Measurements from ENCODE around the gene MICAL1. TPM values are rescaled to one million over a fixed set of nuclear protein-coding genes. Genes with fewer than 3 reads are reported as not detected.
A peak's percentile ranks its signal among the peaks of the same experiment; 100 is the strongest.

Gene MICAL1
- total RNA-seq, 1 donor from 2014 or later: 19.5 TPM

GRCh38 chr6:109440331-109441068, 15.1 kb downstream of the MICAL1 start, which contains the start of the genes PPIL6 and SMPD2:
PPIL6 (minus strand) TSS chr6:109440628; CDS start chr6:109440590, 38 bp downstream.
SMPD2 (plus strand) TSS chr6:109440724; CDS start chr6:109441122, 398 bp downstream.
- peak; percentile 78 to 92 for DNase-seq (ENCODE audit: low read depth in 2 of 2)

- DNase-seq (ENCODE audit: low read depth in 2 of 2): no peak
Measured at GRCh38 chr6:109436041-109436440, 19.5 kb downstream of the MICAL1 start.

GRCh38 chr6:109434456-109434855, 21.1 kb downstream of the MICAL1 start:
- DNase-seq (ENCODE audit: low read depth in 2 of 2): no peak

DNA sequence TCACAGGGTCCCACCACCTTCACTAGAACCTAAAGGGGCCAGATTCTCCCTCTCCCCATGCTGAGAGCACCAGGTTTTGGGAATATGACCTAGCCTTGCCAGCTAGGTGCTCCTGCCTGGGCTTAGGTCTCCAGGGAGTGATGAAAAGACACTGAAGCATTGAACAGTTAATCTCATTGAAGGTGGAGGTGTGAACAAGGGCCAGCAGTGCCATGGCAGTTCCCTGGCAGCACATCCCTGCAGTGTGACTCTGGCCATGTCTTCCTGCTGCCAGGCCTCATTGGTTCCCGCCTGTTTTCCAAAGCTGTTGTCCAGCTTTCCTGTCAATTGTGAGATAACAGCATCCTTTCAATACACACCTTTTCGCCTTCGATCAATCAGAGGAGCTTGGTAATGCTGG, 26.1 kb downstream of the MICAL1 start:
- no peak for DNase-seq (ENCODE audit: low read depth in 2 of 2)

DNA sequence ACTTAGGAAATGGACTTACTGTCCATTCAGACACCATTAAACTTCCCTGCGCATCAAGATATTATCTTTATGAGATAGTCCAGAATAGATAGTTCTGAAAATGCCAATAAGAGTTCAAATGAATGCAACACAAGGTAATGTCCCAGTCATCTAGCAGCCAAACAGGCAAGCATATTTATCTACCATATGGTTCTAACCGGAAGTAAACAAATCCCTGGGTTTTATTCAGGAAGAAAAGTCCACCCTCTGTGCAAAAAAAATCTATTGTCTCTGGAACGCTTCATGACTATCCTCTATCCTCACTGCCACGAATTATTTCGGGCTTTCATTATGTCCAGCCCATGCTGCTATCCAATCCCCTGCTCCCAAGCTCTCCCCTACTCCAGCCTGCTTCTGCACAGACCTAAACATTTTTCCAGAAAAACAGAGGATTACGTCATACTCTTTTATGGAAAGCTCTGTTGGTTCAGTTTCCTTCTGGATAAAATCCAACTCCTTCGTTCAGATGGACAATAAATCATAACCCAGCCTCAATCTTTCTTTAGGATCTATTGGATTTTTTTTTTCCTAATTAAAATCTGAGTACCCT, 26.6 kb downstream of the MICAL1 start:
- DNase-seq (ENCODE audit: low read depth in 2 of 2): peak in 1 of 2 donors; percentile 65

- DNase-seq (ENCODE audit: low read depth in 2 of 2): no peak
Measured at GRCh38 chr6:109424946-109425345, 30.6 kb downstream of the MICAL1 start.

GRCh38 chr6:109421184-109421583, 34.4 kb downstream of the MICAL1 start:
- DNase-seq (ENCODE audit: low read depth in 2 of 2): no peak

DNA sequence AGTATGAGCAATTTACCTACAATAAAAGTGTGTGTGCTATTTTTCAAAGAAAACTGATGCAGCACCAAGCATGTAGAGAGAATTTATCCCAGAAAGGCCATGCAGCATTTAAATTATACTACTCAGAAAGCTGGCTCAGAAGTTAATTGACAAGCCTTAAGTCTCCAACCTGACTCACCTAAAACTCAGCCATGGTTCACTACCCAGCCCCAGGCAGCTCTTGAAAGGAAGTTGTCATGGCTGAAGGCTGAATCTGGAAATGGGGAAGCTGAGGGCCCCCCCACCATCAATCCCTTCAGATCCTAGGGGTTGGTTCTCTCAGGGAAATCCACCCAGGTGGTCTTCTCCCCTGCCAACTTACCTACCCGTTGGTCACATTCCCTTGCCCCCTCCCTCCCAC, 34.8 kb downstream of the MICAL1 start:
- DNase-seq (ENCODE audit: low read depth in 2 of 2): no peak

GRCh38 chr6:109417646-109418045, 37.9 kb downstream of the MICAL1 start:
- DNase-seq (ENCODE audit: low read depth in 2 of 2): no peak

GRCh38 chr6:109411034-109411433, 44.5 kb downstream of the MICAL1 start:
- no peak for DNase-seq (ENCODE audit: low read depth in 2 of 2)

DNA sequence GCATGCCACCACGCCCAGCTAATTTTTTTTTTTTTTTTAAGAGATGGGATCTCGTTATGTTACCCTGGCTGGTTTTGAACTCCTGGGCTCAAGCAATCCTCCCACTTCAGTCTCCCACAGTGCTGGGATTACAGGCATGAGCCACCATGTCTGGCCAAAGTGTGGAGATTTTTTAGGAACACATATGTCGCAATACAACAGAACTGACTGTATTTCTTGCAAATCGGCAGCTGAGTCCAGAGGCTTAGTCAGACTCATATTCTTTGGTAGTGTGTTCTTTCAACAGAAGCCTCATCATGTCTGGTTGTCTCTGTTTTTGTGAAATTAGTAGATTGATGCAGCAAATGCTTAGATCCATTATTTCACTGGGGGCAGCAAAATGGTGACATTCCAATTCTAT, 49.4 kb downstream of the MICAL1 start:
- DNase-seq (ENCODE audit: low read depth in 2 of 2): no peak

DNA sequence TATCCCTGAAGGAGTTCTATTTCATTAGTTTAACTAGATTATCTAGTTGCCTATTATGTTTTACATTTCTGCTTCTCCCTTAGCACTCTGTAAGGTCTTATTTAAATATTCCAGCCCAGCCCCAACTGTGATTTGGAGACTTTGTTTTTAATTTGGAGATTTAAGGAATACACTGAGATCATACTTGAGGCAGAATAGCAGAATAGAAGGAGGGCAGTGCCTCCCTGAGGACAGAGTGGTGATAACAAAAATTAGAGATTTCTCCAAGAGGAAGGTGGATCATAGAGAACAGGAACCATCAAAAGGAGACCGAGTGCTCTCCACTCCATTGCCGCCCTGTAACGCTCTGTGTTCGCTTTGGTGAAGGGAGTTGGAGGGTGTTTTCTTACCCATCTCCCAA, 58.6 kb downstream of the MICAL1 start:
- DNase-seq (ENCODE audit: low read depth in 2 of 2): no peak

GRCh38 chr6:109396046-109396718, 59.4 kb downstream of the MICAL1 start:
- DNase-seq (ENCODE audit: low read depth in 2 of 2): no peak

Other genes starting within 250 kb of the MICAL1 start
- 122 and 135 TPM in 2 replicates for gene CD164, start 73.3 kb downstream of the MICAL1 start, total RNA-seq
- gene PPIL6, start 15.1 kb downstream of the MICAL1 start, total RNA-seq: 0.39 and 0.76 TPM in 2 replicates
- gene SMPD2, start 15.0 kb downstream of the MICAL1 start, total RNA-seq: 4.9 and 8.9 TPM in 2 replicates
- 4.1 and 4.4 TPM in 2 replicates for gene ZBTB24, start 27.4 kb upstream of the MICAL1 start, total RNA-seq
- 3.1 and 3.5 TPM in 2 replicates for gene AK9, start 235.4 kb upstream of the MICAL1 start, total RNA-seq
- 8.2 and 10.7 TPM in 2 replicates for gene FIG4, start 235.5 kb upstream of the MICAL1 start, total RNA-seq

Measured in dermis microvascular lymphatic vessel endothelial cell (primary cell).